IPS-15b (cell line): Measurements from ENCODE around the gene SYNM.

Experiments
- H3K27me3 ChIP-seq: one replicate; pipeline ENCODE4 v1.6.1; 2013; ENCODE audit warnings: low read length; ENCODE audit not compliant: control insufficient read depth, insufficient read depth
- H3K36me3 ChIP-seq: one replicate; pipeline ENCODE4 v1.6.1; 2013; ENCODE audit warnings: low read length; ENCODE audit not compliant: control insufficient read depth, insufficient read depth
- H3K4me1 ChIP-seq: one replicate; pipeline ENCODE4 v1.6.1; 2013; ENCODE audit warnings: mild to moderate bottlenecking, low read length; ENCODE audit not compliant: control insufficient read depth, insufficient read depth
- H3K4me3 ChIP-seq: one replicate; pipeline ENCODE4 v1.5.1; 2013; ENCODE audit warnings: low read depth, low read length
- H3K9ac ChIP-seq: one replicate; pipeline ENCODE4 v1.6.1; 2013; ENCODE audit warnings: low read depth, mild to moderate bottlenecking, low read length
- H3K9me3 ChIP-seq: one replicate; pipeline ENCODE4 v1.6.1; 2013; ENCODE audit warnings: mild to moderate bottlenecking, low read length; ENCODE audit not compliant: control insufficient read depth, insufficient read depth

The SYNM gene

DNA sequence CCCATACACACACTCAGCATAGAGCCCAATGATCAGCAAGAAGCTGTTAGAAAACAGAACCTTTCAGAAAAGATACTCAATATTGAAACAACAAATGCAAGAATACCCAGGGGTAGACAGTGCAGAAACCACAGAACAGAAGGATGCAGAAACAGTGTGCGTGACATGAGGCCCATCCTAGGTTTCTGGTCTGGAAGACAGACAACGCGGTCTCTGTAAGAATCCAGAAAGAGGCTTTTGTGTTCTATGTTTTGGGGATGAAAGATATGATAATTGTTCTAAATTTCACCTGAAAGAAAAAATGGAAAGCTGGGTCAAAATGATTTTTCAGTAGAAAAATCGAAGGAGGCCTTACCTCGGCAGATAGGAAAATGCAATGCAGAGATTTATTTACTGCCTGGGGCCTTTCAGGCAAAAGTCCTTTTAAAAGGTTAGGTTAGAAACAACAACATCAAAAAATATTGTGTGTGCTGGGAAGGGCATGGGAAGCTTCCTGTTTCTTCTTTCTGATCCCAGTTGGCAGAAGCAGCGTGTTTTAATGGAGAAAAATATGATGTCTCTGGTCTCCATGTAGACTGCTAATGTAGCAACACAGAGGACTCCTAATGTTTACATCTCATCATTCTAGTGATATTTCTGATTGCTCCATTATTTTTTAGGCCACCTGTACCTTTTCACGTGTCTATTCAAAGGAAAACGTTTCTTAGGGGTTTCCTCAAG lies 17.0 kb downstream of the SYNM start:
- Histone ChIP-seq H3K4me3 (no peak overlapping the region), H3K9me3 (no peaks in the 10 kb centered on the region), H3K36me3 (peaks cover 2% of the 10 kb centered on the region), H3K4me1 (peaks cover 5% of the 10 kb centered on the region), H3K27me3 (no peaks in the 10 kb centered on the region), H3K9ac (no peak overlapping the region)

DNA sequence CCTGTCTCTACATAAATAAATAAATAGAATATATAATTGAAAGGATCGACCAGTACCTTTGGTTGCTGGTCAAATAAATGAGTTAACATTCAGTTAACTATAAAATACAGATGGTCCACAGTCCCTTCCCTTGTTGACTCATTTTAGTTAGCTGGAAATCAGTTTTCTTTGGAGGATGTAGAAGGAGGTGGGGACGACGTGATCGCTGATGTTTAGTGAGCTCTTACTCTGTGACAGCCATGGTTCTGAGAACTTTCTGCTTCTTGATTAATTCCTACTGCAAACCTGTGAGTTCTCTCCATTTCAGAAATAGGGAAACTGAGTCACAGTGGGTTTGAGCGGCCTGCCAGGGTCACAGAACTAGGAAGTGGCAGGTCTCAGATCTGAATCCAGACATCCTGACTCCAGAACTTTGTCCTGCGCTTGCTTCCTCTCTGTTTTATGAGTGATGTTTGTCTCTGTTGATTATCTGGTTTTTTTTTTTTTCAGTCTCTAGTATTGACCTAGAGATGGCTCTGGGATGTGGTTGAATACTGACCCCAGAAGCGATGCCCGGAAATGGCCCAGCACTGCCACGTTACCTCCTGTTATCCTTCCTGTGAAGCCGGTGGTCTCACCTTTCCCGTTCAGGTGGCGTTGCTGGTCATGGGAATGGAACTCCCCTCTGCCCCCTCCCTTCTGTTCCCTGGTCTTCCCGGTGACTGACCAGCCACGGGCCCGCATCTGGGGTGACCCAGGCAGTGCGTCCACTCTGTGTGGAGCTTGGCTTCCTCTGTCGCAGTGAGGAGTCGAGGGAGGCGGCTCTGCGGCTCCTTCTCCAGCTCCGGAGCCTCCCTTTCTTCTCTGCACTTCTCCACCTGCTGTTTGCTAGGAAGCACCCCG lies 18.2 kb downstream of the SYNM start:
- Histone ChIP-seq H3K9ac (no peak overlapping the region), H3K4me1 (peaks cover 5% of the 10 kb centered on the region), H3K4me3 (no peak overlapping the region), H3K9me3 (no peaks in the 10 kb centered on the region), H3K36me3 (peaks cover 2% of the 10 kb centered on the region), H3K27me3 (no peaks in the 10 kb centered on the region)

GRCh38 chr15:99123713-99124451 lies 19.0 kb downstream of the SYNM start:
- Histone ChIP-seq H3K4me1 (peaks cover 5% of the 10 kb centered on the region), H3K27me3 (no peaks in the 10 kb centered on the region), H3K9ac (no peak overlapping the region)

DNA sequence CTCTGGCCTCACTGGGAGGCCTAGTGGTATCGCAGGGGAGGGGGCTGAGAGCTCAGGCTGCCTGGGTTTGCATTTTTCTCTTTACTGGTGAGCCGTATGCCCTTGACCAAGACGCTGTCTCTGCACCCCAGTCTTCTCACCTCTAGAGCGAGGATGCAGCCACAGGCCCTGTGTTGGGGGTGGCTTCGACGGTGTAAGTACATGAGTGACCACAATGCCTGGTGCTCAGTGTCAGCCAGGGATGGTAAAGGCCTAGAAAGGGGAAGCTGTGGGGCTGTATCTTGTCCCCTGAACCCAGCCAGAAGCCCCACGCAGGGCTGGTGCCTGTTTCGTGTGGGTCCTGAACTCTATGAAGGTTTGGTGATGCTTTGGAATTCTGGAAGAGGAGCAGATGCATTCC lies 19.8 kb downstream of the SYNM start:
- no peaks in the 10 kb centered on the region for H3K9me3 ChIP-seq
- H3K4me1 ChIP-seq: peaks cover 5% of the 10 kb centered on the region
- no peak overlapping the region for H3K9ac ChIP-seq
- H3K4me3 ChIP-seq: no peak overlapping the region
- peaks cover 2% of the 10 kb centered on the region for H3K36me3 ChIP-seq
- H3K27me3 ChIP-seq: no peaks in the 10 kb centered on the region

More at GRCh38 chr15:99123713-99124451, 19.0 kb downstream of the SYNM start:
- Histone ChIP-seq H3K4me3 (no peak overlapping the region), H3K36me3 (peaks cover 2% of the 10 kb centered on the region), H3K9me3 (no peaks in the 10 kb centered on the region)

DNA sequence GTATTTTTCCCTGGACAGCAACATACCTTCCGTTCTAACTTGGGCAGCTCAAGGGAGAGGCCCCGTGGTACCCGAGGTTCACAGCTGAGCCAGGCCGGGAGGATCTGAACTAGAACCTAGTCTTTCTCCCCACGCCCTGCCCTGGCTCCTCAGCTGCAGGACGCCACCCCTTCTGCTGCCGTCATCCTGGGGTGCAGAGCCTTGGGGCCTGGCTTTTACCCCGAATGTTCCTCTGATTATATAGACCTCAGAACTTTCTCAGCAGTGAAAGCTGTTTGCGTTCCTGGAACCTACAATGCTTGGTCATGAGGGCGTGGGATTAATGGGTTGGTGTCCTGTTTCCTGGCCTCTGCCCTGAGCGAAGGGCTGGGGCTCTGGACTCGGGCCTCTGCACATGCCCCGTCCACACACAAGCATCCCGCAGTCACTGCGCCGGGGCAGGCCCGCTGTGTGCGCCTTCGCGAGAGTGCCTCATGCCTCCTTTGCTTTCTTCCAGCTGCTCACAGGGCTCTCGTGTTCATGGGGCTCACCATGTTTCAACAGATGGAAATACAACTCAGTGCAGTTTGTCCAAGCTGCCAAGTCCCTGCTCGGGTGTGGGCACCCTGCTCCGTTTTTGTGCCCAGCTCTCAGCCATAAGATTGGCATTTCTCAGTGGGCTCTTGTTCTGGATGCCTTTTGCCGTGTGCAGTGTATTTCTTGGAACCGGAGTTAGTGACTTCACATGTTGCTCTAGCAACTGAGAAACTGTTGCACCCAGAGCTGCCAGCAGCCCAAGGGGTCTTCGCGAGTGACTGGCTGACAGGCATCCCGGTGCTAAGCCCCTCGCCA lies 20.4 kb downstream of the SYNM start:
- Histone ChIP-seq H3K4me1 (peaks cover 5% of the 10 kb centered on the region), H3K9ac (no peak overlapping the region), H3K27me3 (no peaks in the 10 kb centered on the region), H3K9me3 (no peaks in the 10 kb centered on the region), H3K36me3 (peaks cover 2% of the 10 kb centered on the region), H3K4me3 (no peak overlapping the region)

- Histone ChIP-seq H3K4me1 (peaks cover 5% of the 10 kb centered on the region), H3K4me3 (no peak overlapping the region)
These were observed 21.3 kb downstream of the SYNM start for GRCh38 chr15:99126131-99126588.

GRCh38 chr15:99126930-99127329 lies 22.1 kb downstream of the SYNM start:
- H3K4me3 ChIP-seq: no peak overlapping the region
- H3K4me1 ChIP-seq: peaks cover 5% of the 10 kb centered on the region
- H3K36me3 ChIP-seq: peaks cover 2% of the 10 kb centered on the region
- no peaks in the 10 kb centered on the region for H3K9me3 ChIP-seq
- H3K27me3 ChIP-seq: no peaks in the 10 kb centered on the region
- no peak overlapping the region for H3K9ac ChIP-seq

More at GRCh38 chr15:99126131-99126588, 21.3 kb downstream of the SYNM start:
- peaks cover 2% of the 10 kb centered on the region for H3K36me3 ChIP-seq
- H3K27me3 ChIP-seq: no peaks in the 10 kb centered on the region
- H3K9me3 ChIP-seq: no peaks in the 10 kb centered on the region
- no peak overlapping the region for H3K9ac ChIP-seq

DNA sequence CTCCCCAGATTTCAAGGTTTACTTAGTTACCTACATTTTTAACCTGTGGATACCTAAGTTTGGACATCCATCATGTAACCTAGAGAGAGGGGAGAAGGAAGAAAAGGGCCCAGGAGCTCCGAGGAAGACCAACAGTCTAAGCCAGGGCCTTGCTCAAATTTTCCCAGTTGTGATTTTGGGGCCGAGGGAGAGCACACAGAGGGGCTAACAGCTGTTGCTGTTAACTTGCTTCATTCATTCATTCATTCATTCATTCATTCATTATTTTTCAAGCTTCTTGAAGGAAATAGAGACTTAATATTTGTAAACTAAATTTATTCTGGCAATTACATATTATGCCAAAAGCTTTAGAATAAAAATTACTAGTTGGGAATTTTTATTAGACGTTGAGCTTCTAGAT lies 22.9 kb downstream of the SYNM start:
- Histone ChIP-seq H3K36me3 (peaks cover 2% of the 10 kb centered on the region), H3K4me3 (no peak overlapping the region), H3K9me3 (no peaks in the 10 kb centered on the region), H3K27me3 (no peaks in the 10 kb centered on the region), H3K4me1 (peaks cover 5% of the 10 kb centered on the region), H3K9ac (no peak overlapping the region)

GRCh38 chr15:99128411-99128810 lies 23.5 kb downstream of the SYNM start:
- Histone ChIP-seq H3K36me3 (peaks cover 2% of the 10 kb centered on the region), H3K27me3 (no peaks in the 10 kb centered on the region), H3K4me1 (peaks cover 5% of the 10 kb centered on the region), H3K9ac (no peak overlapping the region), H3K4me3 (no peak overlapping the region), H3K9me3 (no peaks in the 10 kb centered on the region)

DNA sequence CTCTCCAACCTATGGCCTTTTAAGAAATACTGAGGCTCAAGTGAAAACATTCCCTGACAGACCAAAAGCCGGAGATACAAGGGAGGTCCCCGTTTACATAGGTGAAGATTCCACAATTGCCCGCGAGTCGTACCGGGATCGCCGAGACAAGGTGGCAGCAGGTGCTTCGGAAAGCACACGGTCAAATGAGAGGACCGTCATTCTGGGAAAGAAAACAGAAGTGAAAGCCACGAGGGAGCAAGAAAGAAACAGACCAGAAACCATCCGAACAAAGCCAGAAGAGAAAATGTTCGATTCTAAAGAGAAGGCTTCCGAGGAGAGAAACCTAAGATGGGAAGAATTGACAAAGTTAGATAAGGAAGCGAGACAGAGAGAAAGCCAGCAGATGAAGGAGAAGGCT lies 24.8 kb downstream of the SYNM start:
- no peak overlapping the region for H3K4me3 ChIP-seq
- H3K9ac ChIP-seq: no peak overlapping the region
- no peaks in the 10 kb centered on the region for H3K27me3 ChIP-seq
- no peaks in the 10 kb centered on the region for H3K4me1 ChIP-seq
- no peaks in the 10 kb centered on the region for H3K9me3 ChIP-seq
- H3K36me3 ChIP-seq: peaks cover 2% of the 10 kb centered on the region

- Histone ChIP-seq H3K4me3 (no peak overlapping the region), H3K9ac (no peak overlapping the region), H3K27me3 (no peaks in the 10 kb centered on the region), H3K9me3 (no peaks in the 10 kb centered on the region), H3K4me1 (no peaks in the 10 kb centered on the region), H3K36me3 (peaks cover 2% of the 10 kb centered on the region)
These were observed 25.4 kb downstream of the SYNM start for GRCh38 chr15:99130314-99130713.
